ENCODE data around the gene ATOSB.

ATOSB gene

GRCh38 chr9:35140093-35140492 is 24.4 kb upstream of the ATOSB start:
- peaks cover 32% of the 10 kb centered on the region for H3K9me3 ChIP-seq (ENCODE audit: severe bottlenecking)
- no peak overlapping the region for H3K4me3 ChIP-seq (ENCODE audit: low read depth, low read length)
- no peaks in the 10 kb centered on the region for H3K27me3 ChIP-seq (ENCODE audit: insufficient read depth, low read depth, severe bottlenecking)
- no peak for DNase-seq
- H3K27ac ChIP-seq, result no peak overlapping the region
- no peaks in the 10 kb centered on the region for H3K36me3 ChIP-seq
- TF ChIP-seq CTCF (IDR thresholded peaks at IDR 0.05; ENCODE audit: low read depth, low read length), result no peak

- Histone ChIP-seq H3K27me3 (ENCODE audit: insufficient read depth, low read depth, severe bottlenecking) (no peaks in the 10 kb centered on the region), H3K27ac (no peak overlapping the region), H3K9me3 (ENCODE audit: severe bottlenecking) (peaks cover 14% of the 10 kb centered on the region), H3K36me3 (no peaks in the 10 kb centered on the region), H3K4me3 (ENCODE audit: low read depth, low read length) (no peak overlapping the region)
- no peak for TF ChIP-seq CTCF (IDR thresholded peaks at IDR 0.05; ENCODE audit: low read depth, low read length)
- DNase-seq, result no peak
These were observed 21.2 kb upstream of the ATOSB start for GRCh38 chr9:35136866-35137265.

- TF ChIP-seq CTCF (IDR thresholded peaks at IDR 0.05; ENCODE audit: low read depth, low read length), result no peak
- H3K4me3 ChIP-seq (ENCODE audit: low read depth, low read length), result no peak overlapping the region
- no peaks in the 10 kb centered on the region for H3K27me3 ChIP-seq (ENCODE audit: insufficient read depth, low read depth, severe bottlenecking)
- H3K9me3 ChIP-seq (ENCODE audit: severe bottlenecking), result peaks cover 8% of the 10 kb centered on the region
- H3K27ac ChIP-seq, result no peak overlapping the region
- DNase-seq, result no peak
- no peaks in the 10 kb centered on the region for H3K36me3 ChIP-seq
These were observed 20.3 kb upstream of the ATOSB start for GRCh38 chr9:35135988-35136387.

- no peak for TF ChIP-seq CTCF (IDR thresholded peaks at IDR 0.05; ENCODE audit: low read depth, low read length)
- no peak for DNase-seq
- Histone ChIP-seq H3K27ac (no peak overlapping the region), H3K36me3 (no peaks in the 10 kb centered on the region), H3K27me3 (ENCODE audit: insufficient read depth, low read depth, severe bottlenecking) (no peaks in the 10 kb centered on the region), H3K4me3 (ENCODE audit: low read depth, low read length) (no peak overlapping the region), H3K9me3 (ENCODE audit: severe bottlenecking) (peaks cover 6% of the 10 kb centered on the region)
These were observed 19.3 kb upstream of the ATOSB start for GRCh38 chr9:35134920-35135319.

- DNase-seq, result peak; percentile 90
- Histone ChIP-seq H3K27ac (no peak overlapping the region), H3K36me3 (no peaks in the 10 kb centered on the region), H3K9me3 (ENCODE audit: severe bottlenecking) (no peaks in the 10 kb centered on the region), H3K27me3 (ENCODE audit: insufficient read depth, low read depth, severe bottlenecking) (no peaks in the 10 kb centered on the region), H3K4me3 (ENCODE audit: low read depth, low read length) (peak overlapping the region; percentile 70)
- TF ChIP-seq CTCF (IDR thresholded peaks at IDR 0.05; ENCODE audit: low read depth, low read length), result peak; percentile 87
These were observed 1.4 kb upstream of the ATOSB start for GRCh38 chr9:35116898-35117551.

GRCh38 chr9:35116539-35116897 is 856 bp upstream of the ATOSB start:
- no peak for DNase-seq
- peak overlapping the region; percentile 70 for H3K4me3 ChIP-seq (ENCODE audit: low read depth, low read length)
- no peak for TF ChIP-seq CTCF (IDR thresholded peaks at IDR 0.05; ENCODE audit: low read depth, low read length)
- no peaks in the 10 kb centered on the region for H3K36me3 ChIP-seq
- H3K27ac ChIP-seq, result peak overlapping the region; percentile 70
- H3K9me3 ChIP-seq (ENCODE audit: severe bottlenecking), result no peaks in the 10 kb centered on the region
- H3K27me3 ChIP-seq (ENCODE audit: insufficient read depth, low read depth, severe bottlenecking), result no peaks in the 10 kb centered on the region
